NT2/D1 (cell line): ENCODE data around the gene SRGAP3.

ENCODE experiments used
- DNase-seq: peaks from one replicate; pipeline ENCODE4 v3.0.0-alpha.2; 2011; ENCODE audit warnings: low read depth, low spot score
- H3K27me3 ChIP-seq: 2 replicates; pipeline ENCODE4 v1.6.0; 2011; ENCODE audit warnings: mild to moderate bottlenecking; ENCODE audit not compliant: insufficient read length, insufficient read depth
- H3K36me3 ChIP-seq: 2 replicates; pipeline ENCODE4 v1.6.1; 2011; ENCODE audit warnings: mild to moderate bottlenecking, low read length, mixed read lengths; ENCODE audit not compliant: insufficient read depth, insufficient read length
- H3K4me1 ChIP-seq: 2 replicates; pipeline ENCODE4 v1.5.1; 2011; ENCODE audit not compliant: insufficient read depth, insufficient read length
- H3K4me3 ChIP-seq: 2 replicates; pipeline ENCODE4 v1.5.1; 2011; ENCODE audit warnings: low read depth; ENCODE audit not compliant: insufficient read length
- H3K9ac ChIP-seq: 2 replicates; pipeline ENCODE4 v1.6.0; 2011; ENCODE audit warnings: low read depth; ENCODE audit not compliant: insufficient read length
- H3K9me3 ChIP-seq: 2 replicates; pipeline ENCODE4 v1.5.1; 2011; ENCODE audit warnings: mild to moderate bottlenecking, low read length; ENCODE audit not compliant: insufficient read depth
- SUZ12 ChIP-seq: IDR thresholded peaks from 2 replicates; pipeline ENCODE4 v1.6.1; 2011; ENCODE audit not compliant: insufficient read length, insufficient read depth; ENCODE audit errors: extremely low read depth
- YY1 ChIP-seq: IDR thresholded peaks from 2 replicates; pipeline ENCODE4 v1.6.1; 2011; ENCODE audit not compliant: insufficient read length, insufficient read depth
- ZNF274 ChIP-seq: IDR thresholded peaks from 2 replicates; pipeline ENCODE4 v1.6.1; 2011; ENCODE audit warnings: mild to moderate bottlenecking, low read depth, low read length

The SRGAP3 gene

GRCh38 chr3:9183811-9184460, 65.5 kb downstream of the SRGAP3 start:
- DNase-seq = peak; percentile 70

GRCh38 chr3:9183011-9183410, 66.4 kb downstream of the SRGAP3 start:
- Histone ChIP-seq H3K4me1 (no peaks in the 10 kb centered on the region), H3K4me3 (no peak overlapping the region), H3K9ac (no peak overlapping the region), H3K9me3 (no peaks in the 10 kb centered on the region), H3K36me3 (no peaks in the 10 kb centered on the region), H3K27me3 (no peaks in the 10 kb centered on the region)
- DNase-seq = no peak
- no peak for TF ChIP-seq YY1
- no peak for TF ChIP-seq ZNF274
- TF ChIP-seq SUZ12 = no peak

More at GRCh38 chr3:9183811-9184460, 65.5 kb downstream of the SRGAP3 start:
- no peak overlapping the region for H3K4me3 ChIP-seq
- no peaks in the 10 kb centered on the region for H3K27me3 ChIP-seq
- TF ChIP-seq YY1 (no peak), SUZ12 (no peak), ZNF274 (no peak)
- no peaks in the 10 kb centered on the region for H3K36me3 ChIP-seq
- H3K4me1 ChIP-seq = no peaks in the 10 kb centered on the region
- no peak overlapping the region for H3K9ac ChIP-seq
- no peaks in the 10 kb centered on the region for H3K9me3 ChIP-seq

GRCh38 chr3:9180764-9181117, 68.7 kb downstream of the SRGAP3 start:
- no peak for DNase-seq
- H3K9ac ChIP-seq = no peak overlapping the region
- H3K4me3 ChIP-seq = no peak overlapping the region
- no peaks in the 10 kb centered on the region for H3K36me3 ChIP-seq
- no peaks in the 10 kb centered on the region for H3K27me3 ChIP-seq
- no peaks in the 10 kb centered on the region for H3K4me1 ChIP-seq
- no peaks in the 10 kb centered on the region for H3K9me3 ChIP-seq
- TF ChIP-seq YY1 = no peak
- no peak for TF ChIP-seq ZNF274
- TF ChIP-seq SUZ12 = no peak

- Histone ChIP-seq H3K4me1 (peaks cover 3% of the 10 kb centered on the region), H3K27me3 (no peaks in the 10 kb centered on the region), H3K4me3 (no peak overlapping the region), H3K9ac (no peak overlapping the region), H3K36me3 (no peaks in the 10 kb centered on the region), H3K9me3 (no peaks in the 10 kb centered on the region)
- no peak for TF ChIP-seq ZNF274
- TF ChIP-seq YY1 = no peak
- no peak for TF ChIP-seq SUZ12
- no peak for DNase-seq
Measured at GRCh38 chr3:9179826-9180763, 69.4 kb downstream of the SRGAP3 start.

GRCh38 chr3:9178697-9179096, 70.7 kb downstream of the SRGAP3 start:
- Histone ChIP-seq H3K27me3 (no peaks in the 10 kb centered on the region), H3K4me1 (peaks cover 7% of the 10 kb centered on the region), H3K9ac (no peak overlapping the region), H3K36me3 (no peaks in the 10 kb centered on the region), H3K9me3 (no peaks in the 10 kb centered on the region), H3K4me3 (no peak overlapping the region)
- no peak for DNase-seq
- TF ChIP-seq YY1 (no peak), SUZ12 (no peak), ZNF274 (no peak)

- no peak for DNase-seq
- Histone ChIP-seq H3K9me3 (no peaks in the 10 kb centered on the region), H3K4me3 (no peak overlapping the region), H3K27me3 (no peaks in the 10 kb centered on the region), H3K9ac (no peak overlapping the region), H3K4me1 (peaks cover 10% of the 10 kb centered on the region), H3K36me3 (no peaks in the 10 kb centered on the region)
- TF ChIP-seq ZNF274 (no peak), SUZ12 (no peak), YY1 (no peak)
Measured at GRCh38 chr3:9175421-9175820, 74.0 kb downstream of the SRGAP3 start.

GRCh38 chr3:9173445-9173844, 76.0 kb downstream of the SRGAP3 start:
- H3K4me1 ChIP-seq = peaks cover 10% of the 10 kb centered on the region
- no peak overlapping the region for H3K4me3 ChIP-seq
- no peaks in the 10 kb centered on the region for H3K27me3 ChIP-seq
- DNase-seq = no peak
- TF ChIP-seq SUZ12 (no peak), YY1 (no peak), ZNF274 (no peak)
- H3K9ac ChIP-seq = no peak overlapping the region
- H3K36me3 ChIP-seq = no peaks in the 10 kb centered on the region
- no peaks in the 10 kb centered on the region for H3K9me3 ChIP-seq
